Measurements from ENCODE around the gene MLF2. TPM values are rescaled to one million over a fixed set of nuclear protein-coding genes. Genes with fewer than 3 reads are reported as not detected.
"Not testable (repeated sequence)": the region's sequence is repeated elsewhere in the genome, so short reads cannot be mapped to it uniquely, and the experiment has no call there.

Gene MLF2
- total RNA-seq, 1 experiment from 2014 or later, result 175 TPM

DNA sequence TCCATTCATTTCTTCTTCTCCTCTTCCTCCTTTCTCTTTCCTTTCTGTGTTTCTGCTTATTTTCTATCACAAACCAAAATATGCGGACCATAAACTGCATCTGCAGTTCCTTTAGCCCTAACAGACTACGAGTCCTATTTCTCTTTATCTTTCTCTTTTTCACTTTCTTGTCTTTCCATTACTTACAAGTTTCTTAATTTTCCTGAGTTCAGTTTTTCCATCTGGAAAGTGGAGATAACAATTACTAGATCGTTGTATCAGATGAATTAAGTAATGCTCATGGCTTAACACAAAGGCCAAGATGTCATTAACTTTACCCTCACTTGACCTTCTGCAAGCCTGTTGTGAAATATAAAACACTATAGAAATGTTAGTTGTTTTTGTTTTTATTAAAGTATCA lies 30.1 kb downstream of the MLF2 start:
- intact Hi-C loops (cut with micrococcal nuclease; ENCODE audit: unreplicated experiment), result no loop called here

DNA sequence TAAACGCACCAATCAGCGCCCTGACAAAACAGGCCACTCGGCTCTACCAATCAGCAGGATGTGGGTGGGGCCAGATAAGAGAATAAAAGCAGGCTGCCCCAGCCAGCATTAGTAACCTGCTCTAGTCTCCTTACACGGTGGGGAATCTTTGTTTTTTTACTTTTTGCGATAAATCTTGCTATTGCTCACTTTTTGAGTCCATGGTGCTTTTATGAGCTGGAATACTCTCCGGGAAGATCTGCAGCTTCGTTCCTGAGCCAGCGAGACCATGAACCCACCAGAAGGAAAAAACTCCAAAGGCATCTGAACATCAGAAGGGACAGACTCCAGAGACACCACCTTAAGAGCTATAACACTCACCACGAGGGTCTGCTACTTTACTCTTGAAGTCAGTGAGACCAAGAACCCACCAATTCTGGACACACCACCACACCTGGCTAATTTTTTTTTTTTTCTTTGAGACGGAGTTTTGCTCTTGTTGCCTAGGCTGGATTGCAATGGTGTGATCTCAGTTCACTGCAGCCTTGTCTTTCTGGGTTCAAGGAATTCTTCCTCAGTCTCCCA lies 36.0 kb downstream of the MLF2 start:
- no peak overlapping the region for H3K27ac ChIP-seq (ENCODE audit: low read length)
- H3K36me3 ChIP-seq (ENCODE audit: control insufficient read depth, insufficient read depth, low read length), result no peaks in the 10 kb centered on the region
- no peak for ATAC-seq
- intact Hi-C loops (cut with micrococcal nuclease; ENCODE audit: unreplicated experiment) (no loop called here), in situ Hi-C loops (cut with HindIII; ENCODE audit: low pct_unique_long_range_greater_than_20kb, low sequenced_read_pairs) (no loop called here)
- no peak overlapping the region for H3K4me3 ChIP-seq (ENCODE audit: low read depth in 2 of 2, low read length in 2 of 2)
- no peaks in the 10 kb centered on the region for H3K9me3 ChIP-seq (ENCODE audit: control insufficient read depth, insufficient read depth, low read depth, low read length)
- H3K4me1 ChIP-seq (ENCODE audit: control insufficient read depth, insufficient read depth, low read length), result no peaks in the 10 kb centered on the region
- CTCF ChIA-PET, result no interaction called here
- no peaks in the 10 kb centered on the region for H3K27me3 ChIP-seq (ENCODE audit: control insufficient read depth, insufficient read depth, low read length)
- POLR2A ChIA-PET, result no interaction called here
- TF ChIP-seq, protein P1, sequence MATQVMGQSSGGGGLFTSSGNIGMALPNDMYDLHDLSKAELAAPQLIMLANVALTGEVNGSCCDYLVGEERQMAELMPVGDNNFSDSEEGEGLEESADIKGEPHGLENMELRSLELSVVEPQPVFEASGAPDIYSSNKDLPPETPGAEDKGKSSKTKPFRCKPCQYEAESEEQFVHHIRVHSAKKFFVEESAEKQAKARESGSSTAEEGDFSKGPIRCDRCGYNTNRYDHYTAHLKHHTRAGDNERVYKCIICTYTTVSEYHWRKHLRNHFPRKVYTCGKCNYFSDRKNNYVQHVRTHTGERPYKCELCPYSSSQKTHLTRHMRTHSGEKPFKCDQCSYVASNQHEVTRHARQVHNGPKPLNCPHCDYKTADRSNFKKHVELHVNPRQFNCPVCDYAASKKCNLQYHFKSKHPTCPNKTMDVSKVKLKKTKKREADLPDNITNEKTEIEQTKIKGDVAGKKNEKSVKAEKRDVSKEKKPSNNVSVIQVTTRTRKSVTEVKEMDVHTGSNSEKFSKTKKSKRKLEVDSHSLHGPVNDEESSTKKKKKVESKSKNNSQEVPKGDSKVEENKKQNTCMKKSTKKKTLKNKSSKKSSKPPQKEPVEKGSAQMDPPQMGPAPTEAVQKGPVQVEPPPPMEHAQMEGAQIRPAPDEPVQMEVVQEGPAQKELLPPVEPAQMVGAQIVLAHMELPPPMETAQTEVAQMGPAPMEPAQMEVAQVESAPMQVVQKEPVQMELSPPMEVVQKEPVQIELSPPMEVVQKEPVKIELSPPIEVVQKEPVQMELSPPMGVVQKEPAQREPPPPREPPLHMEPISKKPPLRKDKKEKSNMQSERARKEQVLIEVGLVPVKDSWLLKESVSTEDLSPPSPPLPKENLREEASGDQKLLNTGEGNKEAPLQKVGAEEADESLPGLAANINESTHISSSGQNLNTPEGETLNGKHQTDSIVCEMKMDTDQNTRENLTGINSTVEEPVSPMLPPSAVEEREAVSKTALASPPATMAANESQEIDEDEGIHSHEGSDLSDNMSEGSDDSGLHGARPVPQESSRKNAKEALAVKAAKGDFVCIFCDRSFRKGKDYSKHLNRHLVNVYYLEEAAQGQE (IDR thresholded peaks at IDR 0.05; ENCODE audit: insufficient read depth in 1 of 2, low read depth in 2 of 2, low read length in 1 of 2), result no peak
- no peak for TF ChIP-seq SIN3A (IDR thresholded peaks at IDR 0.05; ENCODE audit: borderline replicate concordance, insufficient read depth, low read depth, low read length)
- TF ChIP-seq TCF7L2 (IDR thresholded peaks at IDR 0.05; ENCODE audit: low read depth, low read length), result no peak
- no peak for TF ChIP-seq POLR2AphosphoS5 (IDR thresholded peaks at IDR 0.05; ENCODE audit: low read depth, low read length)
- TF ChIP-seq, protein P2, sequence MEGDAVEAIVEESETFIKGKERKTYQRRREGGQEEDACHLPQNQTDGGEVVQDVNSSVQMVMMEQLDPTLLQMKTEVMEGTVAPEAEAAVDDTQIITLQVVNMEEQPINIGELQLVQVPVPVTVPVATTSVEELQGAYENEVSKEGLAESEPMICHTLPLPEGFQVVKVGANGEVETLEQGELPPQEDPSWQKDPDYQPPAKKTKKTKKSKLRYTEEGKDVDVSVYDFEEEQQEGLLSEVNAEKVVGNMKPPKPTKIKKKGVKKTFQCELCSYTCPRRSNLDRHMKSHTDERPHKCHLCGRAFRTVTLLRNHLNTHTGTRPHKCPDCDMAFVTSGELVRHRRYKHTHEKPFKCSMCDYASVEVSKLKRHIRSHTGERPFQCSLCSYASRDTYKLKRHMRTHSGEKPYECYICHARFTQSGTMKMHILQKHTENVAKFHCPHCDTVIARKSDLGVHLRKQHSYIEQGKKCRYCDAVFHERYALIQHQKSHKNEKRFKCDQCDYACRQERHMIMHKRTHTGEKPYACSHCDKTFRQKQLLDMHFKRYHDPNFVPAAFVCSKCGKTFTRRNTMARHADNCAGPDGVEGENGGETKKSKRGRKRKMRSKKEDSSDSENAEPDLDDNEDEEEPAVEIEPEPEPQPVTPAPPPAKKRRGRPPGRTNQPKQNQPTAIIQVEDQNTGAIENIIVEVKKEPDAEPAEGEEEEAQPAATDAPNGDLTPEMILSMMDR (IDR thresholded peaks at IDR 0.05), result no peak
- no peak for DNase-seq (ENCODE audit: low read depth, low spot score)
- BruUV-seq (replicated peaks), result no TSS peak

More for the DNA sequence above, 30.1 kb downstream of the MLF2 start:
- Histone ChIP-seq H3K4me3 (ENCODE audit: low read depth in 2 of 2, low read length in 2 of 2) (peak overlapping the region; percentile 57 to 80; a peak in 3 of 4 replicates), H3K27ac (ENCODE audit: low read length) (peak overlapping the region; percentile 94; the same call in 1 of the 2 replicates), H3K36me3 (ENCODE audit: control insufficient read depth, insufficient read depth, low read length) (peaks cover 3% of the 10 kb centered on the region; the same call in 1 of the 2 replicates), H3K27me3 (ENCODE audit: control insufficient read depth, insufficient read depth, low read length) (no peaks in the 10 kb centered on the region), H3K4me1 (ENCODE audit: control insufficient read depth, insufficient read depth, low read length) (peaks cover 3% of the 10 kb centered on the region; the same call in 1 of the 2 replicates), H3K9me3 (ENCODE audit: control insufficient read depth, insufficient read depth, low read depth, low read length) (no peaks in the 10 kb centered on the region)
- TF ChIP-seq POLR2AphosphoS5 (IDR thresholded peaks at IDR 0.05; ENCODE audit: low read depth, low read length), result no peak
- TF ChIP-seq, protein P2 (IDR thresholded peaks at IDR 0.05), result no peak
- no peak for TF ChIP-seq SIN3A (IDR thresholded peaks at IDR 0.05; ENCODE audit: borderline replicate concordance, insufficient read depth, low read depth, low read length)
- POLR2A ChIA-PET, result no interaction called here
- no TSS peak for BruUV-seq (replicated peaks)
- ATAC-seq (no peak), DNase-seq (ENCODE audit: low read depth, low spot score) (no peak)
- CTCF ChIA-PET, result no interaction called here
- in situ Hi-C loops (cut with HindIII; ENCODE audit: low pct_unique_long_range_greater_than_20kb, low sequenced_read_pairs), result no loop called here

DNA sequence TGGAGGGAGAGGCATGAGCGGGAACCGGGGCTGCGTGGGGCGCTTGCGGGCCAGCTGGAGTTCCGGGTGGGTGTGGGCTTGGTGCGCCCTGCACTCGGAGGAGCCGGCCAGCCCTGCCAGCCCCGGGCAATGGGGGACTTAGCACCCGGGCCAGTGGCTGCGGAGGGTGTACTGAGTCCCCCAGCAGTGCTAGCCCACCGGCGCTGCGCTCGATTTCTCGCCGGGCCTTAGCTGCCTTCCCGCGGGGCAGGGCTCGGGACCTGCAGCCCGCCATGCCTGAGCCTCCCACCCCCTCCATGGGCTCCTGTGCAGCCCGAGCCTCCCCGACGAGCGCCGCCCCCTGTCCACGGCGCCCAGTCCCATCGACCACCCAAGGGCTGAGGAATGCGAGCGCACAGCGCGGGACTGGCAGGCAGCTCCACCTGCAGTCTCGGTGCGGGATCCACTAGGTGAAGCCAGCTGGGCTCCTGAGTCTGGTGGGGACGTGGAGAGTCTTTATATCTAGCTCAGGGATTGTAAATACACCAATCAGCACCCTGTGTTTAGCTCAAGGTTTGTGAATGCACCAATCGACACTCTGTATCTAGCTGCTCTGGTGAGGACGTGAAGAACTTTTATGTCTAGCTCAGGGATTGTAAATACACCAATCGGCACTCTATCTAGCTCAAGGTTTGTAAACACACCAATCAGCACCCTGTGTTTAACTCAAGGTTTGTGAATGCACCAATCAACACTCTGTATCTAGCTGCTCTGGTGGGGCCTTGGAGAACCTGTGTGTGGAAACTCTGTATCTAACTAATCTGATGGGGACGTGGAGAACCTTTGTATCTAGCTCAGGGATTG lies 36.7 kb downstream of the MLF2 start:
- ATAC-seq; H3K36me3 ChIP-seq (ENCODE audit: control insufficient read depth, insufficient read depth, low read length); POLR2A ChIA-PET; CTCF ChIA-PET; H3K4me3 ChIP-seq (ENCODE audit: low read depth in 2 of 2, low read length in 2 of 2); H3K4me1 ChIP-seq (ENCODE audit: control insufficient read depth, insufficient read depth, low read length); H3K27me3 ChIP-seq (ENCODE audit: control insufficient read depth, insufficient read depth, low read length); DNase-seq (ENCODE audit: low read depth, low spot score); H3K9me3 ChIP-seq (ENCODE audit: control insufficient read depth, insufficient read depth, low read depth, low read length); BruUV-seq (replicated peaks); intact Hi-C loops (cut with micrococcal nuclease; ENCODE audit: unreplicated experiment); in situ Hi-C loops (cut with HindIII; ENCODE audit: low pct_unique_long_range_greater_than_20kb, low sequenced_read_pairs); H3K27ac ChIP-seq (ENCODE audit: low read length): not testable (repeated sequence)
